Right lung (tissue), 5 donors: Measurements from ENCODE around the gene LCN15. TPM values are rescaled to one million over a fixed set of nuclear protein-coding genes. Genes with fewer than 3 reads are reported as not detected.
"Not testable (repeated sequence)": the region's sequence is repeated elsewhere in the genome, so short reads cannot be mapped to it uniquely, and the experiment has no call there.

ENCODE experiments used
- DNase-seq, 2 donors: peaks; one replicate each; pipeline ENCODE4 v3.0.0-alpha.2; 2013
- polyA plus RNA-seq, 5 donors: library from polyadenylated mRNA; unstranded; fragments of 120-200 nt; gene quantifications; one replicate each; pipeline versions ENCODE4 v1.2.1 to v1.2.3, GENCODE V29; 2013; ENCODE audit warnings: inconsistent platforms in 1 of 5, low replicate concordance in 1 of 5; ENCODE audit not compliant: insufficient read length in 5 of 5, insufficient read depth in 1 of 5

LCN15 gene
- polyA plus RNA-seq, 5 donors, result 0.07 to 2.2 (median 0.10) TPM

GRCh38 chr9:136722093-136722968 lies 42.0 kb downstream of the LCN15 start:
- DNase-seq, result no peak

- no peak for DNase-seq
Measured at GRCh38 chr9:136721339-136722092, 42.8 kb downstream of the LCN15 start.

- DNase-seq, result no peak
Measured at GRCh38 chr9:136720898-136721338, 43.4 kb downstream of the LCN15 start.

GRCh38 chr9:136720251-136720897 lies 43.9 kb downstream of the LCN15 start:
- no peak for DNase-seq

- DNase-seq, result no peak
Measured at GRCh38 chr9:136719195-136719880, 45.0 kb downstream of the LCN15 start.

GRCh38 chr9:136718345-136719194 lies 45.7 kb downstream of the LCN15 start:
- DNase-seq, result no peak

GRCh38 chr9:136717399-136717798 lies 46.9 kb downstream of the LCN15 start:
- DNase-seq, result no peak

GRCh38 chr9:136714893-136715274 lies 49.4 kb downstream of the LCN15 start:
- DNase-seq, result no peak

GRCh38 chr9:136714096-136714892 lies 50.0 kb downstream of the LCN15 start:
- no peak for DNase-seq

- DNase-seq, result no peak
Measured at GRCh38 chr9:136713550-136713949, 50.8 kb downstream of the LCN15 start.

GRCh38 chr9:136712690-136713544 lies 51.4 kb downstream of the LCN15 start:
- DNase-seq, result no peak

GRCh38 chr9:136711751-136712689 lies 52.3 kb downstream of the LCN15 start, which contains the start of gene DIPK1B:
TSS of gene DIPK1B (plus strand) at chr9:136712572. CDS start at chr9:136712666, 94 bp downstream.
- no peak for DNase-seq

- DNase-seq, result not testable (repeated sequence)
Measured at GRCh38 chr9:136711219-136711648, 53.1 kb downstream of the LCN15 start.

GRCh38 chr9:136710543-136710942 lies 53.8 kb downstream of the LCN15 start:
- no peak for DNase-seq
